Measurements from ENCODE around the gene KLHL40.

The KLHL40 gene

DNA sequence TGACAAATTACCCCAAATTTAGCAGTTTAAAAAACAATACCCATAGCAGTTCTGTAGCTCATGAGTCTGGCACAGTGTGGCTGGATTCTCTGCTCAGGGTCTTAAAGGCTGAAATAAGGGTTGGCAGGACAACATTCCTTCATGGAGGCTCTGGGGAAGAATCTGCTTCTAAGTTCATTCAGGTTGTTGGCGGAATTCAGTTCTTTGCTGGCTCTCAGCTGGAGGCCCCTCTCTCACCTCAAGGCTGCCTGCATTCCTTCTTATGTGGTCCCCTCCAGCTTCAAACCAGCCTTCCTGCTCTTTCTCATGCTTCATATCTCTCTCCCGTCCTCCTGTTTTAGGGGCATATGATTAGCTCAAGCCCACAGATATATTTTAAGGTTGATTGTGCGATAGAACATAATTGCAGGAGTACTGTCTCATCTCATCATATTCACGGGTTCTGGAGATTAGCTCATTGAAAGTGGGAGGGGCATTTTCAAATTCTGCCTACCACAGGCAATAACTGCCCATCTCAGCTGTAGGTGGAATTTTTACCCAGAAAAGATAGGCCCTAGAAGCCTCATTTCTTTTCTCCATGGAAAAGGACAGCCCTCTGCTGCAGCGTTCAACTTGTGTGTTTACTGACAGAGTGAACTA, 37.4 kb upstream of the KLHL40 start:
- ChIA-PET CTCF (no interaction called here), POLR2A (ENCODE audit: low non-redundant PET) (interaction anchor here (0.5 kb wide), 1 partner anchor 45 kb away, joined by 3 read pairs; no protein-coding TSS in a partner anchor)
- TF ChIP-seq, protein P1, sequence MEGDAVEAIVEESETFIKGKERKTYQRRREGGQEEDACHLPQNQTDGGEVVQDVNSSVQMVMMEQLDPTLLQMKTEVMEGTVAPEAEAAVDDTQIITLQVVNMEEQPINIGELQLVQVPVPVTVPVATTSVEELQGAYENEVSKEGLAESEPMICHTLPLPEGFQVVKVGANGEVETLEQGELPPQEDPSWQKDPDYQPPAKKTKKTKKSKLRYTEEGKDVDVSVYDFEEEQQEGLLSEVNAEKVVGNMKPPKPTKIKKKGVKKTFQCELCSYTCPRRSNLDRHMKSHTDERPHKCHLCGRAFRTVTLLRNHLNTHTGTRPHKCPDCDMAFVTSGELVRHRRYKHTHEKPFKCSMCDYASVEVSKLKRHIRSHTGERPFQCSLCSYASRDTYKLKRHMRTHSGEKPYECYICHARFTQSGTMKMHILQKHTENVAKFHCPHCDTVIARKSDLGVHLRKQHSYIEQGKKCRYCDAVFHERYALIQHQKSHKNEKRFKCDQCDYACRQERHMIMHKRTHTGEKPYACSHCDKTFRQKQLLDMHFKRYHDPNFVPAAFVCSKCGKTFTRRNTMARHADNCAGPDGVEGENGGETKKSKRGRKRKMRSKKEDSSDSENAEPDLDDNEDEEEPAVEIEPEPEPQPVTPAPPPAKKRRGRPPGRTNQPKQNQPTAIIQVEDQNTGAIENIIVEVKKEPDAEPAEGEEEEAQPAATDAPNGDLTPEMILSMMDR (conservative IDR thresholded peaks at IDR 0.05; ENCODE audit: low read depth) = no peak
- no peak for DNase-seq (ENCODE audit: low spot score)
- no peak overlapping the region for H3K27ac ChIP-seq

GRCh38 chr3:42649006-42649405, 36.3 kb upstream of the KLHL40 start:
- DNase-seq (ENCODE audit: low spot score) = no peak
- ChIA-PET CTCF (no interaction called here), POLR2A (ENCODE audit: low non-redundant PET) (no interaction called here)
- TF ChIP-seq, protein P1 (conservative IDR thresholded peaks at IDR 0.05; ENCODE audit: low read depth) = no peak
- no peak overlapping the region for H3K27ac ChIP-seq

- no peak for DNase-seq (ENCODE audit: low spot score)
- TF ChIP-seq, protein P1 (conservative IDR thresholded peaks at IDR 0.05; ENCODE audit: low read depth) = no peak
- POLR2A ChIA-PET (ENCODE audit: low non-redundant PET) = no interaction called here
- peak overlapping the region; percentile 86 for H3K27ac ChIP-seq
- CTCF ChIA-PET = interaction anchor here (0.6 kb wide), 1 partner anchor 95 kb away, joined by 3 read pairs; no protein-coding TSS in a partner anchor
Measured at GRCh38 chr3:42649783-42650182, 35.6 kb upstream of the KLHL40 start.

DNA sequence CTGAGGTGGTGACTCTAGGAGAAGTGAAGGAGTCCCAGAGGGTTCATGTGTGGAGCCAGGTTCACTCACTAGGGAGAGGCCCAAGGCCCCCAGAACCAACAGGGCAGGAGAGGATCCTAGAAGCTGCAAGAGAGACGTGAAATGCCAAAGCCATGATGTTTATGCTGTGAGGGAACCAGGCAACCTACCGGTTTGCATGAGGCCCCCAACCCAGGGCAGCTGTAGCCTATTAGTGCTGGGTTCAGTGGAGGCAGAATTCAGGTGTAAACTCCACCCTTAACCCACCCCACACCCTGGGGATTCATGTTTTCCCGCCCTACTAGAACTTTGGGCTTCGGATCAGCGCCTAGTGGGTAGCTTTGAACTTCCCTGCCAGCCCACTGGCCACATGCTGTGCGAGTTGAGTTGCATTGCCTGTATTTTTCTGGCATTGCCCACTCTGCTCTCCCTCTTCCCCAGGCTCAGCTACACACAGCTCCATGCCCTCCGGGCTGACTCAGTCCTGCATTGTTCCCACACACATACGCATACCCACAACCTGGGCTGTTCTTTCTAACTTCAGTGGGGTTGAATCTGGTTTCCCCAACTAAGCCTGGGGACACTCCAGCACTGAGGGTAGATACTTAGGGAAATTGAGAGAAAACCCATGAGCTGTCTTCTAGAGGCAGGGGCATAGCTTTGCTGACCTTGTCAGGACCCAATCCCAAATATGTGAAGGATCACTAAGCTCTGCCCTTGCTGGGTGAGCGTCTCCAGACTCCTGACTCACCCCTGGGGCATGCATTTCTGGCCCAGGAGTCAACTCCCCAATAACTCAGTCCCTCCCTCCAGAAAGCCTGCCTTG, 33.9 kb upstream of the KLHL40 start:
- TF ChIP-seq, protein P1 (conservative IDR thresholded peaks at IDR 0.05; ENCODE audit: low read depth) = no peak
- H3K27ac ChIP-seq = peak overlapping the region; percentile 86
- CTCF ChIA-PET = interaction anchor here (0.8 kb wide), 1 partner anchor 93 kb away, joined by 3 read pairs; no protein-coding TSS in a partner anchor
- POLR2A ChIA-PET (ENCODE audit: low non-redundant PET) = no interaction called here
- peak; percentile 47 for DNase-seq (ENCODE audit: low spot score)

GRCh38 chr3:42652251-42652610, 33.1 kb upstream of the KLHL40 start:
- TF ChIP-seq, protein P1 (conservative IDR thresholded peaks at IDR 0.05; ENCODE audit: low read depth) = no peak
- ChIA-PET CTCF (interaction anchor here (0.7 kb wide), 1 partner anchor 92 kb away, joined by 5 read pairs; no protein-coding TSS in a partner anchor), POLR2A (ENCODE audit: low non-redundant PET) (interaction anchor here (0.7 kb wide), 1 partner anchor 52 kb away, joined by 3 read pairs; the partner anchor contains the start of gene NKTR)
- no peak for DNase-seq (ENCODE audit: low spot score)
- peak overlapping the region; percentile 86 for H3K27ac ChIP-seq

DNA sequence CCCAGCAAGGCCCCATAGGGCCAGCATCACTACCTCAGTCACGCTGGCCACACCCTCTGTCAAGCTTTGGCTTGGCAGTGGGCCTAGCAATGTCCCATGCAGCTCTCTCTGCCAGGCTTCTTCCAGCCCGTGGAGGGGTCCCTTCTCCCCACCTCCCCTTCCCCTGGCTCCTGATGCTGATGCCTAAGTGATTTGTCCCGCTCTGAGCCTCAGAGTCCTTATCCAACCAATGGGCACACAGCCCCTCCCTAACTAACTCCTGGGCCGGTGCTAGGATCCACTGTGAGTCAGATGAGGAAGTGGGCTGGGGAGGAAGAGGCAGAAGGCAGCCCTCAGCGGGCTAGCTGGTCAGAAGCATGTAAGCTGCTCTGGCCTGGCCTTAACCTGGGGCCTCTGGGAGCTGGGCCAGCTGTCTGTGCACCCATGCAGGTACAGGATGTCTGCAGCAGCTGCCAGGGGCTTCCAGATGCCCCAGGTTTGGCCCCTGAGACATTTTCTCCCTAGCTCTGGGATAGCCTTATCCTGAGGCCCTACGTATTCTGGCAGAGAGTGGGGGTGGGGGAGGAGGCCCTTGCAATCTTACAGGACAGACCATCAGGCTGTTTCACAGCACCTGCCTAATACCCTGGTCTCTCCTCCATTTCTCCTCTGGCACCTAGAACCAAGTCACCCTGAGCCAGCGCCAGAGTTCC, 32.6 kb upstream of the KLHL40 start:
- ChIA-PET CTCF (interaction anchor here (0.7 kb wide), 1 partner anchor 91 kb away, joined by 5 read pairs; no protein-coding TSS in a partner anchor), POLR2A (ENCODE audit: low non-redundant PET) (interaction anchor here (0.6 to 0.7 kb wide), 2 partner anchors 53 to 93 kb away, joined by 3 read pairs; partner anchors contain the start of gene NKTR)
- H3K27ac ChIP-seq = peak overlapping the region; percentile 86
- DNase-seq (ENCODE audit: low spot score) = peak; percentile 68
- TF ChIP-seq, protein P1 (conservative IDR thresholded peaks at IDR 0.05; ENCODE audit: low read depth) = no peak
